ENCODE data around the gene XYLB.
"Not testable (repeated sequence)": the region's sequence is repeated elsewhere in the genome, so short reads cannot be mapped to it uniquely, and the experiment has no call there.

Gene XYLB

GRCh38 chr3:38318766-38319671 is 27.6 kb upstream of the XYLB start:
- no peaks in the 10 kb centered on the region for H3K36me3 ChIP-seq (replicated peaks)
- H3K27me3 ChIP-seq (replicated peaks) = no peaks in the 10 kb centered on the region
- in situ Hi-C loops (cut with HindIII; ENCODE audit: low pct_ligation_motif_present, low sequenced_read_pairs) = no loop called here
- H3K4me3 ChIP-seq (ENCODE audit: low read depth, low read length) = no peak overlapping the region
- no peak for TF ChIP-seq CTCF (IDR thresholded peaks at IDR 0.05; ENCODE audit: low read depth, low read length, missing control alignments)
- H3K27ac ChIP-seq = no peak overlapping the region
- DNase-seq = no peak

GRCh38 chr3:38320638-38321037 is 25.9 kb upstream of the XYLB start:
- DNase-seq; in situ Hi-C loops (cut with HindIII; ENCODE audit: low pct_ligation_motif_present, low sequenced_read_pairs); H3K4me3 ChIP-seq (ENCODE audit: low read depth, low read length); H3K36me3 ChIP-seq (replicated peaks); H3K27me3 ChIP-seq (replicated peaks); H3K27ac ChIP-seq: not testable (repeated sequence)

GRCh38 chr3:38323060-38323459 is 23.5 kb upstream of the XYLB start:
- H3K27me3 ChIP-seq (replicated peaks) = no peaks in the 10 kb centered on the region
- H3K27ac ChIP-seq = no peak overlapping the region
- TF ChIP-seq CTCF (IDR thresholded peaks at IDR 0.05; ENCODE audit: low read depth, low read length, missing control alignments) = no peak
- no peak overlapping the region for H3K4me3 ChIP-seq (ENCODE audit: low read depth, low read length)
- in situ Hi-C loops (cut with HindIII; ENCODE audit: low pct_ligation_motif_present, low sequenced_read_pairs) = no loop called here
- DNase-seq = no peak
- H3K36me3 ChIP-seq (replicated peaks) = no peaks in the 10 kb centered on the region

GRCh38 chr3:38325256-38325655 is 21.3 kb upstream of the XYLB start:
- Histone ChIP-seq H3K27me3 (replicated peaks) (no peaks in the 10 kb centered on the region), H3K36me3 (replicated peaks) (no peaks in the 10 kb centered on the region), H3K4me3 (ENCODE audit: low read depth, low read length) (no peak overlapping the region), H3K27ac (no peak overlapping the region)
- DNase-seq = no peak
- TF ChIP-seq CTCF (IDR thresholded peaks at IDR 0.05; ENCODE audit: low read depth, low read length, missing control alignments) = no peak
- in situ Hi-C loops (cut with HindIII; ENCODE audit: low pct_ligation_motif_present, low sequenced_read_pairs) = no loop called here

GRCh38 chr3:38327335-38328009 is 19.1 kb upstream of the XYLB start:
- H3K27ac ChIP-seq = no peak overlapping the region
- H3K27me3 ChIP-seq (replicated peaks) = no peaks in the 10 kb centered on the region
- no peak for TF ChIP-seq CTCF (IDR thresholded peaks at IDR 0.05; ENCODE audit: low read depth, low read length, missing control alignments)
- in situ Hi-C loops (cut with HindIII; ENCODE audit: low pct_ligation_motif_present, low sequenced_read_pairs) = no loop called here
- no peak overlapping the region for H3K4me3 ChIP-seq (ENCODE audit: low read depth, low read length)
- DNase-seq = peak; percentile 77
- H3K36me3 ChIP-seq (replicated peaks) = no peaks in the 10 kb centered on the region

- H3K27me3 ChIP-seq (replicated peaks) = no peaks in the 10 kb centered on the region
- TF ChIP-seq CTCF (IDR thresholded peaks at IDR 0.05; ENCODE audit: low read depth, low read length, missing control alignments) = no peak
- no peaks in the 10 kb centered on the region for H3K36me3 ChIP-seq (replicated peaks)
- in situ Hi-C loops (cut with HindIII; ENCODE audit: low pct_ligation_motif_present, low sequenced_read_pairs) = no loop called here
- H3K4me3 ChIP-seq (ENCODE audit: low read depth, low read length) = no peak overlapping the region
- no peak for DNase-seq
- no peak overlapping the region for H3K27ac ChIP-seq
Observed at GRCh38 chr3:38331257-38332022, 15.1 kb upstream of the XYLB start.

All from brain microvascular endothelial cell (primary cell).